SJSA1 (cell line): Measurements from ENCODE around the gene RASAL2. TPM values are rescaled to one million over a fixed set of nuclear protein-coding genes. Genes with fewer than 3 reads are reported as not detected.
"Not testable (repeated sequence)": the region's sequence is repeated elsewhere in the genome, so short reads cannot be mapped to it uniquely, and the experiment has no call there.

Source experiments
- DNase-seq, 2 experiments: peaks; one replicate each; pipeline ENCODE4 v3.0.0-alpha.2; 2015 to 2020; ENCODE audit warnings: low spot score in 2 of 2, low read depth in 1 of 2
- H3K27ac ChIP-seq: fragments of 250-450 bp; sonication (Bioruptor Pico); 2 replicates; pipeline ENCODE4 v1.5.1; 2020; ENCODE audit warnings: mild to moderate bottlenecking, moderate library complexity
- H3K27me3 ChIP-seq: fragments of 250-450 bp; sonication (Bioruptor Pico); replicated peaks from 2 replicates; pipeline ENCODE4 v1.5.1; 2020; ENCODE audit warnings: mild to moderate bottlenecking, moderate library complexity
- H3K36me3 ChIP-seq: fragments of 250-450 bp; sonication (Bioruptor Pico); 2 replicates; pipeline ENCODE4 v1.5.1; 2020; ENCODE audit warnings: mild to moderate bottlenecking
- H3K4me1 ChIP-seq: fragments of 250-450 bp; sonication (Bioruptor Pico); replicated peaks from 2 replicates; pipeline ENCODE4 v1.6.1; 2021; ENCODE audit warnings: mild to moderate bottlenecking
- H3K4me3 ChIP-seq: fragments of 250-450 bp; sonication (Bioruptor Pico); 2 replicates; pipeline ENCODE4 v1.5.1; 2020; ENCODE audit warnings: mild to moderate bottlenecking
- H3K9me3 ChIP-seq: fragments of 250-450 bp; sonication (Bioruptor Pico); replicated peaks from 2 replicates; pipeline ENCODE4 v1.5.1; 2020; ENCODE audit warnings: mild to moderate bottlenecking
- total RNA-seq: library from RNA; depleted of rRNA; stranded (reverse); fragments of >200 nt; shearing (Covaris generic); gene quantifications from 2 replicates; pipeline ENCODE4 v1.2.3, GENCODE V29; 2014

The RASAL2 gene
- total RNA-seq, 1 experiment from 2014 or later: 25.4 TPM

- H3K4me1 ChIP-seq: no peaks in the 10 kb centered on the region
- peaks cover 4% of the 10 kb centered on the region; the same call in 1 of the 2 replicates for H3K36me3 ChIP-seq
- H3K27ac ChIP-seq: no peak overlapping the region
- H3K27me3 ChIP-seq: no peaks in the 10 kb centered on the region
- H3K4me3 ChIP-seq: no peak overlapping the region
- DNase-seq: no peak
- no peaks in the 10 kb centered on the region for H3K9me3 ChIP-seq
Observed at GRCh38 chr1:178220094-178220493, 126.2 kb downstream of the RASAL2 start.

- peaks cover 4% of the 10 kb centered on the region; the same call in 1 of the 2 replicates for H3K36me3 ChIP-seq
- DNase-seq: no peak
- H3K9me3 ChIP-seq: no peaks in the 10 kb centered on the region
- no peaks in the 10 kb centered on the region for H3K27me3 ChIP-seq
- no peaks in the 10 kb centered on the region for H3K4me1 ChIP-seq
- H3K27ac ChIP-seq: no peak overlapping the region
- H3K4me3 ChIP-seq: no peak overlapping the region
Observed at GRCh38 chr1:178223289-178223688, 129.4 kb downstream of the RASAL2 start.

GRCh38 chr1:178224358-178224757, 130.5 kb downstream of the RASAL2 start:
- H3K4me3 ChIP-seq: no peak overlapping the region
- H3K4me1 ChIP-seq: no peaks in the 10 kb centered on the region
- H3K9me3 ChIP-seq: no peaks in the 10 kb centered on the region
- no peak for DNase-seq
- H3K27ac ChIP-seq: no peak overlapping the region
- H3K27me3 ChIP-seq: no peaks in the 10 kb centered on the region
- no peaks in the 10 kb centered on the region for H3K36me3 ChIP-seq

- no peaks in the 10 kb centered on the region for H3K9me3 ChIP-seq
- H3K27me3 ChIP-seq: no peaks in the 10 kb centered on the region
- H3K4me3 ChIP-seq: no peak overlapping the region
- no peaks in the 10 kb centered on the region; the same call in 1 of the 2 replicates for H3K4me1 ChIP-seq
- DNase-seq: no peak
- no peak overlapping the region for H3K27ac ChIP-seq
- no peaks in the 10 kb centered on the region for H3K36me3 ChIP-seq
Observed at GRCh38 chr1:178230881-178231409, 137.0 kb downstream of the RASAL2 start.

GRCh38 chr1:178232108-178232507, 138.2 kb downstream of the RASAL2 start:
- Histone ChIP-seq H3K4me3 (no peak overlapping the region), H3K27ac (no peak overlapping the region), H3K4me1 (peaks cover 5% of the 10 kb centered on the region), H3K27me3 (no peaks in the 10 kb centered on the region), H3K9me3 (no peaks in the 10 kb centered on the region), H3K36me3 (no peaks in the 10 kb centered on the region)
- no peak for DNase-seq

- DNase-seq: no peak
- Histone ChIP-seq H3K4me3 (no peak overlapping the region), H3K27me3 (no peaks in the 10 kb centered on the region), H3K27ac (no peak overlapping the region), H3K36me3 (no peaks in the 10 kb centered on the region), H3K9me3 (no peaks in the 10 kb centered on the region), H3K4me1 (peaks cover 14% of the 10 kb centered on the region)
Observed at GRCh38 chr1:178232949-178233348, 139.0 kb downstream of the RASAL2 start.

GRCh38 chr1:178237121-178237520, 143.2 kb downstream of the RASAL2 start:
- H3K4me1 ChIP-seq: peaks cover 46% of the 10 kb centered on the region

GRCh38 chr1:178238722-178239510, 145.0 kb downstream of the RASAL2 start:
- Histone ChIP-seq H3K4me3 (no peak overlapping the region), H3K27me3 (no peaks in the 10 kb centered on the region), H3K9me3 (no peaks in the 10 kb centered on the region), H3K36me3 (no peaks in the 10 kb centered on the region), H3K27ac (peak overlapping the region; percentile 93), H3K4me1 (peaks cover 51% of the 10 kb centered on the region)
- DNase-seq: peak; percentile 44 to 96

More at GRCh38 chr1:178237121-178237520, 143.2 kb downstream of the RASAL2 start:
- H3K4me3 ChIP-seq: no peak overlapping the region
- no peak overlapping the region for H3K27ac ChIP-seq
- H3K9me3 ChIP-seq: no peaks in the 10 kb centered on the region
- DNase-seq: no peak
- H3K36me3 ChIP-seq: no peaks in the 10 kb centered on the region
- no peaks in the 10 kb centered on the region for H3K27me3 ChIP-seq

GRCh38 chr1:178241057-178241456, 147.2 kb downstream of the RASAL2 start:
- Histone ChIP-seq H3K36me3 (no peaks in the 10 kb centered on the region), H3K9me3 (no peaks in the 10 kb centered on the region), H3K4me1 (peaks cover 50% of the 10 kb centered on the region), H3K27ac (peak overlapping the region; percentile 93), H3K27me3 (no peaks in the 10 kb centered on the region), H3K4me3 (no peak overlapping the region)
- peak in 1 of 2 experiments; percentile 59 for DNase-seq

- H3K9me3 ChIP-seq: no peaks in the 10 kb centered on the region
- no peak overlapping the region for H3K4me3 ChIP-seq
- peaks cover 46% of the 10 kb centered on the region for H3K4me1 ChIP-seq
- DNase-seq: peak in 1 of 2 experiments; percentile 43
- no peaks in the 10 kb centered on the region for H3K36me3 ChIP-seq
- no peaks in the 10 kb centered on the region for H3K27me3 ChIP-seq
- H3K27ac ChIP-seq: peak overlapping the region; percentile 93
Observed at GRCh38 chr1:178241837-178242236, 147.9 kb downstream of the RASAL2 start.

GRCh38 chr1:178243119-178243518, 149.2 kb downstream of the RASAL2 start:
- no peak overlapping the region for H3K4me3 ChIP-seq
- H3K27ac ChIP-seq: no peak overlapping the region
- peaks cover 36% of the 10 kb centered on the region for H3K4me1 ChIP-seq
- H3K27me3 ChIP-seq: no peaks in the 10 kb centered on the region
- peaks cover under 1% of the 10 kb centered on the region; the same call in 1 of the 2 replicates for H3K9me3 ChIP-seq
- H3K36me3 ChIP-seq: no peaks in the 10 kb centered on the region
- no peak for DNase-seq

GRCh38 chr1:178243890-178244289, 150.0 kb downstream of the RASAL2 start:
- Histone ChIP-seq H3K4me3 (no peak overlapping the region), H3K9me3 (peaks cover 6% of the 10 kb centered on the region; the same call in 1 of the 2 replicates), H3K27ac (no peak overlapping the region), H3K27me3 (no peaks in the 10 kb centered on the region), H3K36me3 (0 out of 2 replicates have a peak, but pooled peaks cover 2% of the 10 kb centered on the region), H3K4me1 (peaks cover 31% of the 10 kb centered on the region)
- DNase-seq: no peak

- not testable (repeated sequence) for H3K4me3 ChIP-seq, H3K27me3 ChIP-seq, H3K27ac ChIP-seq, H3K36me3 ChIP-seq, H3K9me3 ChIP-seq, DNase-seq, H3K4me1 ChIP-seq
Observed at GRCh38 chr1:178248284-178248683, 154.4 kb downstream of the RASAL2 start.

- not testable (repeated sequence) for H3K36me3 ChIP-seq, DNase-seq, H3K4me1 ChIP-seq, H3K4me3 ChIP-seq, H3K27ac ChIP-seq, H3K27me3 ChIP-seq, H3K9me3 ChIP-seq
Observed at GRCh38 chr1:178253581-178253980, 159.7 kb downstream of the RASAL2 start.
